C4-2B (cell line): ENCODE data around the gene PTPRZ1.

Source experiments
- H3K27ac ChIP-seq: fragments of 450-650 bp; 2 replicates; pipeline ENCODE4 v1.5.1; 2017
- ZFX ChIP-seq: fragments of 450-650 bp; IDR thresholded peaks from 2 replicates; pipeline ENCODE4 v1.6.1; 2017
- TF ChIP-seq, protein P1 (sequence below): fragments of 450-650 bp; conservative IDR thresholded peaks from 2 replicates; pipeline ENCODE4 v1.5.1; 2017; ENCODE audit warnings: mild to moderate bottlenecking

The PTPRZ1 gene

DNA sequence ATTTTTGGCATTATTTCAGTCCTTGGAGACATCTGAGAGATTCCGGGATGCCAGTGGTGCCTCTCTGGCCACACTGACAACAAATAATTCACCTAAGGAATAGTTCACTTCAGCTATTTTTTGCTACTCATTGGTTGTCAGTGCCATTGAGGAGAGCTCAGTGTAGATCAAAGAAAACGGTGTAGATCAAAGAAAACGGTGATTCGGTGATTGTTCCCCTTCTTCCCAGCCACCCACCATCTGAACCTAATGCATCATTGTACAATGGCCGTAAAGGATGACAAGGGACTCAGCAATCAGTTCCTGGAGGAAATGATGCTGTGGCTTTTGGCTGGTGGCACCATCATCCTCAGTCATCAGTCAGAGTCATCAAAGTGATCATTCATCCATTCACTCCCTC, 80.6 kb downstream of the PTPRZ1 start:
- no peak overlapping the region for H3K27ac ChIP-seq
- TF ChIP-seq, protein P1, sequence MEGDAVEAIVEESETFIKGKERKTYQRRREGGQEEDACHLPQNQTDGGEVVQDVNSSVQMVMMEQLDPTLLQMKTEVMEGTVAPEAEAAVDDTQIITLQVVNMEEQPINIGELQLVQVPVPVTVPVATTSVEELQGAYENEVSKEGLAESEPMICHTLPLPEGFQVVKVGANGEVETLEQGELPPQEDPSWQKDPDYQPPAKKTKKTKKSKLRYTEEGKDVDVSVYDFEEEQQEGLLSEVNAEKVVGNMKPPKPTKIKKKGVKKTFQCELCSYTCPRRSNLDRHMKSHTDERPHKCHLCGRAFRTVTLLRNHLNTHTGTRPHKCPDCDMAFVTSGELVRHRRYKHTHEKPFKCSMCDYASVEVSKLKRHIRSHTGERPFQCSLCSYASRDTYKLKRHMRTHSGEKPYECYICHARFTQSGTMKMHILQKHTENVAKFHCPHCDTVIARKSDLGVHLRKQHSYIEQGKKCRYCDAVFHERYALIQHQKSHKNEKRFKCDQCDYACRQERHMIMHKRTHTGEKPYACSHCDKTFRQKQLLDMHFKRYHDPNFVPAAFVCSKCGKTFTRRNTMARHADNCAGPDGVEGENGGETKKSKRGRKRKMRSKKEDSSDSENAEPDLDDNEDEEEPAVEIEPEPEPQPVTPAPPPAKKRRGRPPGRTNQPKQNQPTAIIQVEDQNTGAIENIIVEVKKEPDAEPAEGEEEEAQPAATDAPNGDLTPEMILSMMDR, result no peak
- TF ChIP-seq ZFX, result no peak

DNA sequence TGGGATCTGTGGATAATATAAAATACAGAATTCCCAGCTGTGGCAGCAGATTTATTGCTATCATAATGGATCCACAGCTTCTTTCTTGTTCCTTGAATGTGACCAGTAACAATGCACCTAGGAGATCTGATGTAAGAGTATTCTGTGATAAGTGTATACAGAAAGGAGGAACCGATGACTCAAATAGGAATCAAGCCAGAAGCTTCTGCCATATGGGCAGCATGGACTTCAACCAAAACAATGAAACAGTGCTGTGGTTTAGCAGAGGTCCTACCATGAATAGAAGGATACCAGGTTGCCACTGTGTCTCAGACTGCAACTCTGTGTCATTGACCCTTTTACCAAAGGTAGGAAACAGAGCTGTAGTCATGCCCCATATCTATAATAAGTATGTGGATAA, 81.8 kb downstream of the PTPRZ1 start:
- no peak for TF ChIP-seq ZFX
- TF ChIP-seq, protein P1, result no peak
- H3K27ac ChIP-seq, result no peak overlapping the region

GRCh38 chr7:121957626-121958025, 84.7 kb downstream of the PTPRZ1 start:
- no peak overlapping the region for H3K27ac ChIP-seq
- TF ChIP-seq, protein P1, result no peak
- no peak for TF ChIP-seq ZFX

GRCh38 chr7:121960678-121961077, 87.7 kb downstream of the PTPRZ1 start:
- TF ChIP-seq, protein P1, result no peak
- no peak for TF ChIP-seq ZFX
- H3K27ac ChIP-seq, result no peak overlapping the region

GRCh38 chr7:121961089-121961867, 88.3 kb downstream of the PTPRZ1 start:
- no peak for TF ChIP-seq ZFX
- TF ChIP-seq, protein P1, result no peak
- no peak overlapping the region for H3K27ac ChIP-seq

GRCh38 chr7:121966276-121966934, 93.4 kb downstream of the PTPRZ1 start:
- no peak overlapping the region for H3K27ac ChIP-seq
- TF ChIP-seq, protein P1, result no peak

DNA sequence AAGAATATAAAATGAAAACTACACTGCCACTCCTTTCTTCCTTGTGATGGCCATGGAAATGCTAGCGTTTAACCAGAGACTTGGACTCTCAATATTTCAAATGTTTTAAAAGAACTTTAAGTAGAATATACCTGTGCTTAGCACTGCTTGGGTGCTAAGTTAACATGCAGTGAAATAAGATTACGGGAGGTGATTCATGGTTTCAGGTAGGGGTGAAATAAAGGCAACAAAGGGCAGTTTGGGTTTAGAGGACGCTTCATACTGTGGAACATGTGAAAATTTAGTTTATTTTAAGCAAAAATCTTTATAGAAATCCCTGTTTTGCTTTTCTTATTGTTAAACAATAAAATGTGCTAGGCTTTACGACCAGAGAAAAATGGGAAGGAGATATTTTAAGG, 94.0 kb downstream of the PTPRZ1 start:
- TF ChIP-seq, protein P1, result no peak
- TF ChIP-seq ZFX, result no peak
- H3K27ac ChIP-seq, result no peak overlapping the region
